H1 (cell line): ENCODE data around the gene OR4Q3. TPM values are rescaled to one million over a fixed set of nuclear protein-coding genes. Genes with fewer than 3 reads are reported as not detected.

Experiments
- GABPA ChIP-seq: IDR thresholded peaks from 2 replicates; pipeline ENCODE4 v1.6.1; 2011; ENCODE audit warnings: mild to moderate bottlenecking, low read length, moderate library complexity, borderline replicate concordance; ENCODE audit not compliant: insufficient read depth
- JUND ChIP-seq: IDR thresholded peaks from 2 replicates; pipeline ENCODE4 v1.6.1; 2011; ENCODE audit warnings: mild to moderate bottlenecking, improper control_type of control experiment, low read length
- MAFK ChIP-seq: IDR thresholded peaks from 2 replicates; pipeline ENCODE4 v1.6.1; 2012; ENCODE audit warnings: low read depth, mild to moderate bottlenecking, improper control_type of control experiment, low read length
- NANOG ChIP-seq: IDR thresholded peaks from 2 replicates; pipeline ENCODE4 v1.6.1; 2011; ENCODE audit warnings: low read length, low read depth, mild to moderate bottlenecking, inconsistent platforms; ENCODE audit not compliant: insufficient read depth, poor library complexity, severe bottlenecking
- PHF8 ChIP-seq: fragments of 200-600 bp; sonication (generic); conservative IDR thresholded peaks from 2 replicates; pipeline ENCODE4 v1.7.1; 2012; ENCODE audit warnings: low read depth, mild to moderate bottlenecking, inconsistent platforms, low read length, moderate library complexity
- SIN3A ChIP-seq, 2 experiments: IDR thresholded peaks in 1 of 2; conservative IDR thresholded peaks in 1 of 2; 2 replicates each; pipeline ENCODE4 v1.6.1; 2011 to 2012; ENCODE audit warnings: low read length in 2 of 2, improper control_type of control experiment in 1 of 2, low read depth in 1 of 2, mild to moderate bottlenecking in 1 of 2
- SUZ12 ChIP-seq: fragments of 200-600 bp; sonication (generic); IDR thresholded peaks from 2 replicates; pipeline ENCODE4 v1.6.1; 2012; ENCODE audit warnings: mild to moderate bottlenecking, inconsistent platforms, low read length, moderate library complexity, mixed read lengths
- polyA plus RNA-seq, 7 experiments: library from polyadenylated mRNA; depleted of rRNA in 3 of 7; stranded (reverse) in 5 of 7; unstranded in 2 of 7; fragments of >200 nt in 5 of 7; fragments of 200-250 nt in 2 of 7; gene quantifications; 1 replicate in 5 of 7; 2 replicates in 1 of 7; 4 replicates in 1 of 7; pipeline versions ENCODE4 v1.2.1 to v1.2.3, GENCODE V29; 2011 to 2013; ENCODE audit warnings: missing spikeins in 2 of 7, mixed read lengths in 2 of 7
- total RNA-seq: library from RNA; stranded (reverse); fragmentation: NEBNext Ultra II Directional; extraction: Animal tissue kit (Norgen Biotek cat#: 25700); gene quantifications from 2 replicates; pipeline ENCODE4 v1.2.1, GENCODE V29; 2021
- TF ChIP-seq, protein P1 (sequence below): fragments of 300-600 bp; sonication (generic); IDR thresholded peaks from 2 replicates; pipeline ENCODE4 v1.7.1; 2012; ENCODE audit warnings: low read length, moderate library complexity, mild to moderate bottlenecking, inconsistent platforms; ENCODE audit not compliant: insufficient replicate concordance
- TF ChIP-seq, protein P2 (sequence below): IDR thresholded peaks from 2 replicates; pipeline ENCODE4 v1.6.1; 2012; ENCODE audit warnings: inconsistent platforms
- TF ChIP-seq, protein P3 (sequence below): IDR thresholded peaks from 2 replicates; pipeline ENCODE4 v1.6.1; 2011; ENCODE audit warnings: low read depth, mild to moderate bottlenecking, low read length; ENCODE audit not compliant: insufficient read depth

OR4Q3 gene
- total and polyA plus RNA-seq, 2 of the 8 experiments (the other 6 are each of a cell fraction or from before 2014, with no cell fraction given), result not detected

DNA sequence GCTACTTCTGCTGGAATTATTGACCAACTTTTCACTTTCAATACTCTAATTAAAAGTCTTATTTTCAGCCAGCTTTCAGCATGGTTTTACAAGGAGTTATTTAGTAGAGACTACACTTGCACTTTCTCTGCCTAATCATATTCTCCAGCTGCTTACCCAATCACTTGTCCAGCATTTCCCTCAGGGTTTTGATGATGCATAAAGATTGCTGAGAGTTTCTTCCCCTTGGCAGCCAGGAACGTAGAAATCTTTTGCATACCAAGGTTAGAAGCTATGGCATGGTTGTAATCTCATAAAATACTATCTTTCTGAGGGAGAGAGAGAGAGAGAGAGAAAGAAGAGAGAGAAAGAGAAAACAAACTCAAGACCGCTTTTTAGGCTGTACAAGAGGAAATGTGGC lies 10.8 kb downstream of the OR4Q3 start (continued):
- TF ChIP-seq, protein P1, sequence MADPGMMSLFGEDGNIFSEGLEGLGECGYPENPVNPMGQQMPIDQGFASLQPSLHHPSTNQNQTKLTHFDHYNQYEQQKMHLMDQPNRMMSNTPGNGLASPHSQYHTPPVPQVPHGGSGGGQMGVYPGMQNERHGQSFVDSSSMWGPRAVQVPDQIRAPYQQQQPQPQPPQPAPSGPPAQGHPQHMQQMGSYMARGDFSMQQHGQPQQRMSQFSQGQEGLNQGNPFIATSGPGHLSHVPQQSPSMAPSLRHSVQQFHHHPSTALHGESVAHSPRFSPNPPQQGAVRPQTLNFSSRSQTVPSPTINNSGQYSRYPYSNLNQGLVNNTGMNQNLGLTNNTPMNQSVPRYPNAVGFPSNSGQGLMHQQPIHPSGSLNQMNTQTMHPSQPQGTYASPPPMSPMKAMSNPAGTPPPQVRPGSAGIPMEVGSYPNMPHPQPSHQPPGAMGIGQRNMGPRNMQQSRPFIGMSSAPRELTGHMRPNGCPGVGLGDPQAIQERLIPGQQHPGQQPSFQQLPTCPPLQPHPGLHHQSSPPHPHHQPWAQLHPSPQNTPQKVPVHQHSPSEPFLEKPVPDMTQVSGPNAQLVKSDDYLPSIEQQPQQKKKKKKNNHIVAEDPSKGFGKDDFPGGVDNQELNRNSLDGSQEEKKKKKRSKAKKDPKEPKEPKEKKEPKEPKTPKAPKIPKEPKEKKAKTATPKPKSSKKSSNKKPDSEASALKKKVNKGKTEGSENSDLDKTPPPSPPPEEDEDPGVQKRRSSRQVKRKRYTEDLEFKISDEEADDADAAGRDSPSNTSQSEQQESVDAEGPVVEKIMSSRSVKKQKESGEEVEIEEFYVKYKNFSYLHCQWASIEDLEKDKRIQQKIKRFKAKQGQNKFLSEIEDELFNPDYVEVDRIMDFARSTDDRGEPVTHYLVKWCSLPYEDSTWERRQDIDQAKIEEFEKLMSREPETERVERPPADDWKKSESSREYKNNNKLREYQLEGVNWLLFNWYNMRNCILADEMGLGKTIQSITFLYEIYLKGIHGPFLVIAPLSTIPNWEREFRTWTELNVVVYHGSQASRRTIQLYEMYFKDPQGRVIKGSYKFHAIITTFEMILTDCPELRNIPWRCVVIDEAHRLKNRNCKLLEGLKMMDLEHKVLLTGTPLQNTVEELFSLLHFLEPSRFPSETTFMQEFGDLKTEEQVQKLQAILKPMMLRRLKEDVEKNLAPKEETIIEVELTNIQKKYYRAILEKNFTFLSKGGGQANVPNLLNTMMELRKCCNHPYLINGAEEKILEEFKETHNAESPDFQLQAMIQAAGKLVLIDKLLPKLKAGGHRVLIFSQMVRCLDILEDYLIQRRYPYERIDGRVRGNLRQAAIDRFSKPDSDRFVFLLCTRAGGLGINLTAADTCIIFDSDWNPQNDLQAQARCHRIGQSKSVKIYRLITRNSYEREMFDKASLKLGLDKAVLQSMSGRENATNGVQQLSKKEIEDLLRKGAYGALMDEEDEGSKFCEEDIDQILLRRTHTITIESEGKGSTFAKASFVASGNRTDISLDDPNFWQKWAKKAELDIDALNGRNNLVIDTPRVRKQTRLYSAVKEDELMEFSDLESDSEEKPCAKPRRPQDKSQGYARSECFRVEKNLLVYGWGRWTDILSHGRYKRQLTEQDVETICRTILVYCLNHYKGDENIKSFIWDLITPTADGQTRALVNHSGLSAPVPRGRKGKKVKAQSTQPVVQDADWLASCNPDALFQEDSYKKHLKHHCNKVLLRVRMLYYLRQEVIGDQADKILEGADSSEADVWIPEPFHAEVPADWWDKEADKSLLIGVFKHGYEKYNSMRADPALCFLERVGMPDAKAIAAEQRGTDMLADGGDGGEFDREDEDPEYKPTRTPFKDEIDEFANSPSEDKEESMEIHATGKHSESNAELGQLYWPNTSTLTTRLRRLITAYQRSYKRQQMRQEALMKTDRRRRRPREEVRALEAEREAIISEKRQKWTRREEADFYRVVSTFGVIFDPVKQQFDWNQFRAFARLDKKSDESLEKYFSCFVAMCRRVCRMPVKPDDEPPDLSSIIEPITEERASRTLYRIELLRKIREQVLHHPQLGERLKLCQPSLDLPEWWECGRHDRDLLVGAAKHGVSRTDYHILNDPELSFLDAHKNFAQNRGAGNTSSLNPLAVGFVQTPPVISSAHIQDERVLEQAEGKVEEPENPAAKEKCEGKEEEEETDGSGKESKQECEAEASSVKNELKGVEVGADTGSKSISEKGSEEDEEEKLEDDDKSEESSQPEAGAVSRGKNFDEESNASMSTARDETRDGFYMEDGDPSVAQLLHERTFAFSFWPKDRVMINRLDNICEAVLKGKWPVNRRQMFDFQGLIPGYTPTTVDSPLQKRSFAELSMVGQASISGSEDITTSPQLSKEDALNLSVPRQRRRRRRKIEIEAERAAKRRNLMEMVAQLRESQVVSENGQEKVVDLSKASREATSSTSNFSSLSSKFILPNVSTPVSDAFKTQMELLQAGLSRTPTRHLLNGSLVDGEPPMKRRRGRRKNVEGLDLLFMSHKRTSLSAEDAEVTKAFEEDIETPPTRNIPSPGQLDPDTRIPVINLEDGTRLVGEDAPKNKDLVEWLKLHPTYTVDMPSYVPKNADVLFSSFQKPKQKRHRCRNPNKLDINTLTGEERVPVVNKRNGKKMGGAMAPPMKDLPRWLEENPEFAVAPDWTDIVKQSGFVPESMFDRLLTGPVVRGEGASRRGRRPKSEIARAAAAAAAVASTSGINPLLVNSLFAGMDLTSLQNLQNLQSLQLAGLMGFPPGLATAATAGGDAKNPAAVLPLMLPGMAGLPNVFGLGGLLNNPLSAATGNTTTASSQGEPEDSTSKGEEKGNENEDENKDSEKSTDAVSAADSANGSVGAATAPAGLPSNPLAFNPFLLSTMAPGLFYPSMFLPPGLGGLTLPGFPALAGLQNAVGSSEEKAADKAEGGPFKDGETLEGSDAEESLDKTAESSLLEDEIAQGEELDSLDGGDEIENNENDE, result no peak
- TF ChIP-seq, protein P2, sequence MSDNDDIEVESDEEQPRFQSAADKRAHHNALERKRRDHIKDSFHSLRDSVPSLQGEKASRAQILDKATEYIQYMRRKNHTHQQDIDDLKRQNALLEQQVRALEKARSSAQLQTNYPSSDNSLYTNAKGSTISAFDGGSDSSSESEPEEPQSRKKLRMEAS, result no peak
- no peak for TF ChIP-seq NANOG
- TF ChIP-seq, protein P3, sequence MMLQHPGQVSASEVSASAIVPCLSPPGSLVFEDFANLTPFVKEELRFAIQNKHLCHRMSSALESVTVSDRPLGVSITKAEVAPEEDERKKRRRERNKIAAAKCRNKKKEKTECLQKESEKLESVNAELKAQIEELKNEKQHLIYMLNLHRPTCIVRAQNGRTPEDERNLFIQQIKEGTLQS, result no peak
- no peak for TF ChIP-seq MAFK
- TF ChIP-seq SIN3A (conservative IDR thresholded peaks at IDR 0.05 in 1 of 2, IDR thresholded peaks at IDR 0.05 in 1 of 2; ENCODE audit: low read depth in 1 of 2, low read length in 2 of 2), result no peak
- no peak for TF ChIP-seq PHF8
- no peak for TF ChIP-seq JUND
- TF ChIP-seq SUZ12, result no peak
- TF ChIP-seq GABPA, result no peak
